HG03558 (cell line): ENCODE results near the gene PSMD1.
"Not testable (repeated sequence)": the region's sequence is repeated elsewhere in the genome, so short reads cannot be mapped to it uniquely, and the experiment has no call there.

Experiments
- ATAC-seq: cut with Tn5 transposase; IDR thresholded peaks from one replicate; pipeline ENCODE4 v1.9.1; 2021; ENCODE audit warnings: moderate number of reproducible peaks; ENCODE audit not compliant: unreplicated experiment; ENCODE audit errors: extremely low read depth

Gene PSMD1

GRCh38 chr2:231197196-231197595, 140.5 kb downstream of the PSMD1 start:
- ATAC-seq: not testable (repeated sequence)

DNA sequence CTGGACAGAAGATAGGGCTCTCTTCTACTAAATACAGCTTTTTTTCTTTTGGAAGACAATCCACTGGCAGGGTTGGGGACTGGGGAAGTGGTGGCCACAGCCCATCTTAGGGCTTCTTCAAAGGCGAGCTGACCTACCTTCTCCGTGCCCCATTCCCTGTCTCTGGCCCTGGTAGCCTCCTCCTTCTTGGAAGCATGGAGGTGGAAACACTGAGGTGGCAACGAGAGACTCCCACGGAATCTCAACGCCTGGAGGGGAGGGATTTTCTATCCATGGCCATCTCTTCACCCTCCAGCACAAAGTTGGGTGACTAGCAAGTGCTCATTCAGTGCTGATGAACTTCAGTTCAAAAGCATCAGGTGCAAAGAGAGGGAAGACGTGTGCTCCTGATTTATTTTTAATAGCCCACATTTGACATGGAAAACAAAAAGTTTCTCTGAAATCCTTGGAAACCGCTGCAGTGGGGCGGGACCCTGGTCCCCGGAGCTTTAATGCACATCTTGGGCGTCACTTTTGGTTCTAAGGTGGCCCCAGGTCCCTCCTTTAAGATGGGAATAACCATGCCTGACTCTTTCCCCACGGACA, 141.1 kb downstream of the PSMD1 start:
- ATAC-seq: no peak

- peak; percentile 86 for ATAC-seq
These were observed 141.9 kb downstream of the PSMD1 start, which contains the start of gene ARMC9 for GRCh38 chr2:231198291-231199173. ARMC9 (plus strand) TSS chr2:231198631; CDS start chr2:231206239, 7,608 bp downstream.

- ATAC-seq: no peak
These were observed 142.6 kb downstream of the PSMD1 start for GRCh38 chr2:231199219-231199618.

GRCh38 chr2:231200805-231201474, 144.3 kb downstream of the PSMD1 start:
- no peak for ATAC-seq

GRCh38 chr2:231201475-231201814, 144.8 kb downstream of the PSMD1 start:
- ATAC-seq: no peak

DNA sequence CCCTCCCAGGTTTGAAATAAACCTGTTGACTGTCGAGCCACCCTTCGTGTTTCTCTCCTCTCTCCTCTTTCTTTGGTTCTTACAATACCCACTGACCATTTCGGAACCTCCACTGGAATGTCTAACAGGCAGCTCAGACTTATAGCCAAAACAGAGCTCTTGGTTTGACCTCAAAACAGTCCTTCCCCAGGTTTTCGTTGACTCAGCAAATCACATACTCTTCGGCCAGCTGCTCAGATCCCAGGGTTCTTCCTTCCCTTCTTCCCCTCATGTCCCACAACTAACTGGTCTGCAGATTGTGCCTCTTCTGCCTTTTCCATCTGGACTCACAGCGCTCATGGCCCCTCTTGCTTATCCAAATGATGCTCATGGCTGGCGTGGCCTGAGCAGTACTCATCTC, 146.4 kb downstream of the PSMD1 start:
- no peak for ATAC-seq

DNA sequence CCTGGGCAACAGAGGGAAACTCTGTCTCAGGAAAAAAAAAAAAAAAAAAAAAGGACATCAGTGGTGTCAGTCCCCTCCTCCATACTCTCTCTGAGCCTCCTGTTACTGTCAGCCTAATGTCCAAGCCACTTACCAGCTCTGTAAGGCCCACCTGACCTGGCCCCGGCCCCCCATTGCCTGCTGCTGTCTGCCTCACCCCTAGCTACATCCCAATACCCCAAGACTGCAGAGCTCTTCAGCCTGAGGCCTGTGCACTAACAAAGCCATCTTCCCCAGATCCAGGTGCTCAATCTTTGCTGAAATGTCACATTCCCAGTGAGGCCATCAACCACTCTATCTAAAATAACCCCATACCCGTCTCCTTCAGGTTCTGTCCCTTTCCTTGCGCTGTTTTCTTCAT, 147.5 kb downstream of the PSMD1 start:
- no peak for ATAC-seq

DNA sequence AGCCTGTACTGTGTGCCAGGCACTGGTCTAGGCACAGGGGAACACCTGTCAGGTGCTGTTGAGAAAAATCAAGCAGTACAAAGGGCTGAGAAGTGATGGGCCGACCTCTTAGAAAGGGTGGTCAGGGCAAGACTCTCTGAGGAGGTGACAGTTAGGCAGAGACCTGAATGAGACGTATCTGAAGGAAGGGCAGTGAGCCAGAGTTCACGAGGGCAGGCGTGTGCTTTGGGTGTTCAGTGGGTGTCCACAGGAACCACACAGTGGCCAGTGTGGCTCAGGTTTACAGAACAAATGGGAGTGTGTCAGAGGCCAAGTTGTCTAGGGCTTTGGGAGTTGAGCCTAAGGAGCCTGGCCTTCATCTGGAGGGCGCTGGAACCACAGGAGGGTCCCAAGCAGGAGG, 147.9 kb downstream of the PSMD1 start:
- ATAC-seq: no peak

DNA sequence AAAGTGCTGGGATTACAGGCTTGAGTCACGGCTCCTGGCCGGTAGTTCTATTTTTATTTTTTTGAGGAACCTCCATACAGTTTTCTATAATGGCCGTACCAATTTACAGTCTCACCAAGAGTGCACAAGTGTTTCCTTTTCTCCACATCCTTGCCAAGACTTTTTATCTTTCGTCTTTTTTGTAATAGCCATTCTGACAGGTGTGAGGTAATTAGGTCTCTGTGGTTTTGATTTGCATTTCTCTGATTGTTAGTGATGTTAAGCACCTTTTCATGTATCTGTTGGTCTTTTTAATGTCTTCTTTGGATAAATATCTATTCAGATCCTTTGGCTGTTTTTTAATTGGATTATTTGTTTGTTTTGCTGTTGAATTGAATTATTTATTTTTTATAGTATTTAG, 151.1 kb downstream of the PSMD1 start:
- no peak for ATAC-seq

- no peak for ATAC-seq
These were observed 154.1 kb downstream of the PSMD1 start for GRCh38 chr2:231210782-231211181.

- no peak for ATAC-seq
These were observed 154.8 kb downstream of the PSMD1 start for GRCh38 chr2:231211486-231211885.

DNA sequence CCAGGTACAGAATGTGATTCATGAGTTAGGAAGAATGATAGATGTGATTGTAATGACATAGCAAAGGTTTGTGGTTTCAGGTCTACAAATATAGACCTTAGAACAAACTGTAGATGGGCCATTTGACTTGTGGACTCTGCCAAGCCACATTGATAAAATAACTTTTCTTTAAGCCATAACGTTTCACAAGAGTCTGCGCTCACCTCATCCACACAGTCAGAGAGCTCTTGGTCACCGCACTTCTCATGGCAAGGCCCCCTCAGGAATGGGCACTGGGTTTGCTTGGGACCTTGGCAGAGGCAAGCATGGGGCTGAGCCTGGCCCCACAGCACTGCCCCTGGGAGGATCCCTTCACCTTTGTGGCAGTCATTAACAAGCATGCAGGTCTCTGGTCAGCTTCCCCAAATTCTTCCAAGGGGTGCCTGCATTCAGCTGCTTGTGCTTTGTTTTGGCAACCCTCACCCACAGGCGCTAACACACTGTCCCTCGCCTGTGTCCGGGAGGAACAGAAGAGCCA, 155.7 kb downstream of the PSMD1 start:
- no peak for ATAC-seq

DNA sequence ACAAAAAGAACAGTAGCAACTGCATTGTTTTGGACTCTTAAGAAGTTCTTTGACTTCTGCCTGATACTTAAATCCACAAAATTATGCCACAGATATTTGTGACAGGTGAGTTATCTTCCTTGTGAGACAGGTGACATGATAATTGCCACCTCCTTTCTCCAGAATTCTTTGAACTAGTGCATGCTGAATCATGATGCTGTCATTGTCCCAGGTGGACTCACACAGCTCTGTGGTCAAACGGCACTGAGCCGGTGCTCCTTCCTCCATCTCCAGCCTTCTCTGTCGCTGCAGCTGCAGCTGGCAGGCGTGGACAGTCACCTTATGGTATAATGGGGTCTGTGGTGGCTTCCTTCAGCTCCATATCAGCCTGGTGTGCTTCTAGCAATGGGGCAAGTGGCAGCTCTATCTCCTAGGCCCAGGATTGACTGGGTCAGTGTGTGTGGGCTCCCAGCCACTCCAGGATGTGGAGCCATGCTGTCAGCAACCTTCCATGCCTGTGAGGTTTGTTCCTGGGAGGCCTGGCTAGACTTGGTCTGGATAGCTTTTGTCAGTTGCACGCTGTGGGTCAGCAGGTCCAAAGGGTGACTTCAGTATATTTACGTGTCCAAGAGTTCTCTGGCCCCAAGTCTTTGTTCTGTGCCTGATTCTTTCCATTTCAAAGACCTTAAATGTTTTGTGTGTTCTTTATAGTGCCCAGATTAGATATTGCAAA, 157.4 kb downstream of the PSMD1 start:
- ATAC-seq: no peak

- ATAC-seq: no peak
These were observed 161.7 kb downstream of the PSMD1 start for GRCh38 chr2:231218366-231218765.

DNA sequence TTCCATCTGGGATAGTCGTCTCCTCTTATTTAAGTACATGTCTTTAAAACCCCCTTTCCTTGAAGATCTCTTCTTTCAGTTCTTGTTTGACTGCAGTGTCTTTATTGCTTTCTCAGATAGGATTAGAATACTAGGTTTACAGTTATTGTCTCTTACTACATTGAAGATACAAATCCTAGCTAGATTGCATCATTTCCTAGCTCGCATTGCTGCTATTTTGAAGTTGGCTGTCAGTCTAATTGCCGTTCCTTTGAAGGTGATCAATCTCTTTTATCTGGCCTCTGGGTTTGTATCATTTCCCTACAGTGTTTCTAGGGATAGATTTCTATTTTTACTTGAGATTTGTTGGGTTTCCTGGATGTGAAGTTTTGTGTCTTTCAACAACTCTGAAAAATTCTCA, 162.6 kb downstream of the PSMD1 start:
- ATAC-seq: no peak

DNA sequence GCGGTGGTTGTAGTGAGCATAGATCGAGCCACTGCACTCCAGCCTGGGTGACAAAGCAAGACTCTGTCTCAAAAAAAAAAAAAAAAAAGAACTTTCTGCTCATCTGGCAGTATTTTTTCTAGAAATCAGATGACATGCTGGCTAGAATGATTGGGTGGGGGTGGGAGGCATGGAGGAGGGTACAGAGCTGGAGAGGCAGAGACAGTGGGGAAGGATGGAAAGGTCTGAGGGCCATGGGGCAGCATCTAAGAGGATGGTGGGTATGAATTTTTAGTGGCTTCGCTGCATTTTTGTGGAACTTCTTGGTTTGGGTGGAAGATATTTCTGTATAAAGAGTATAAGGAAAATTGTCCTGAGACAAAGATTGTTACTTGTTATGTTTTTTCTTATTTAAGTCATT, 165.1 kb downstream of the PSMD1 start:
- no peak for ATAC-seq
